ENCODE measurements around the gene SLC35B4.
"Not testable (repeated sequence)": the region's sequence is repeated elsewhere in the genome, so short reads cannot be mapped to it uniquely, and the experiment has no call there.

DNA sequence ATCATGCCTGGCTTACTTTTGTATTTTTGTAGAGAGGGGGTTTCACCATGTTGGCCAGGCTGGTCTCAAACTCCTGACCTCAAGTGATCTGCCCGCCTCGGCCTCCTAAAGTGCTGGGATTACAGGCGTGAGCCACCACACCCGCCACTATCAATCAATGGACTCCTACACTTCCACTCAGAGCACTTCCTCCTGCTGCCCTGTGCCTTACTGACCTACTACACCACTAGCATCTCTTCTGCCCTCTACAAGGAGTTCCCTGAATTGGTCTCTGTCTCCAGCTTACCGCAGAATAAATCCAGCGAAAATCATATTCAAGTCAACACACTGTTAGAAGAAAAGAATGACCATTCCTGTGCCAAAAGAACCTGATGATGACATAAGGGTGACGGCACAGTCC is 20.7 kb downstream of the SLC35B4 start:
- TF ChIP-seq, protein P1, sequence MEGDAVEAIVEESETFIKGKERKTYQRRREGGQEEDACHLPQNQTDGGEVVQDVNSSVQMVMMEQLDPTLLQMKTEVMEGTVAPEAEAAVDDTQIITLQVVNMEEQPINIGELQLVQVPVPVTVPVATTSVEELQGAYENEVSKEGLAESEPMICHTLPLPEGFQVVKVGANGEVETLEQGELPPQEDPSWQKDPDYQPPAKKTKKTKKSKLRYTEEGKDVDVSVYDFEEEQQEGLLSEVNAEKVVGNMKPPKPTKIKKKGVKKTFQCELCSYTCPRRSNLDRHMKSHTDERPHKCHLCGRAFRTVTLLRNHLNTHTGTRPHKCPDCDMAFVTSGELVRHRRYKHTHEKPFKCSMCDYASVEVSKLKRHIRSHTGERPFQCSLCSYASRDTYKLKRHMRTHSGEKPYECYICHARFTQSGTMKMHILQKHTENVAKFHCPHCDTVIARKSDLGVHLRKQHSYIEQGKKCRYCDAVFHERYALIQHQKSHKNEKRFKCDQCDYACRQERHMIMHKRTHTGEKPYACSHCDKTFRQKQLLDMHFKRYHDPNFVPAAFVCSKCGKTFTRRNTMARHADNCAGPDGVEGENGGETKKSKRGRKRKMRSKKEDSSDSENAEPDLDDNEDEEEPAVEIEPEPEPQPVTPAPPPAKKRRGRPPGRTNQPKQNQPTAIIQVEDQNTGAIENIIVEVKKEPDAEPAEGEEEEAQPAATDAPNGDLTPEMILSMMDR (IDR thresholded peaks at IDR 0.05): not testable (repeated sequence)
- TF ChIP-seq POLR2A, EP300 (IDR thresholded peaks at IDR 0.05): not testable (repeated sequence)
